Ascending aorta (tissue), 2 donors: ENCODE data around the gene IGSF9B. TPM values are rescaled to one million over a fixed set of nuclear protein-coding genes. Genes with fewer than 3 reads are reported as not detected.
A peak's percentile ranks its signal among the peaks of the same experiment; 100 is the strongest.

Experiments used
- DNase-seq, 2 donors: peaks; one replicate each; pipeline ENCODE4 v3.0.0-alpha.2; 2019; ENCODE audit warnings: low spot score in 2 of 2
- H3K27ac ChIP-seq, 2 donors: fragments of 200-600 bp; sonication (generic); one replicate each; pipeline ENCODE4 v1.5.1; 2016 to 2017; ENCODE audit warnings: mild to moderate bottlenecking in 1 of 2
- H3K27me3 ChIP-seq: fragments of 200-600 bp; sonication (generic); one replicate; pipeline ENCODE4 v1.5.1; 2017
- H3K36me3 ChIP-seq, 2 donors: fragments of 200-600 bp; sonication (generic); one replicate each; pipeline ENCODE4 v1.5.1; 2016
- H3K4me1 ChIP-seq, 2 donors: fragments of 200-600 bp; sonication (generic); one replicate each; pipeline ENCODE4 v1.5.1; 2016 to 2017; ENCODE audit warnings: mild to moderate bottlenecking in 1 of 2
- H3K4me3 ChIP-seq, 2 donors: fragments of 200-600 bp; sonication (generic); one replicate each; pipeline ENCODE4 v1.5.1; 2016 to 2017; ENCODE audit warnings: mild to moderate bottlenecking in 1 of 2
- H3K9me3 ChIP-seq, 2 donors: fragments of 200-600 bp; sonication (generic); one replicate each; pipeline ENCODE4 v1.5.1; 2016
- intact Hi-C: fragments of 100-400 bp; cut with DNase I; formaldehyde crosslinking; loops from one replicate; pipeline ENCODE4 v1.15.1; 2023
- total RNA-seq: library from RNA; depleted of rRNA; stranded (reverse); fragments of >200 nt; gene quantifications from one replicate; pipeline ENCODE4 v1.1.0, GENCODE V29; 2016
- TF ChIP-seq, protein P1 (sequence below), 3 experiments: fragments of 200-600 bp in 2 of 3; fragments of 450-650 bp in 1 of 3; sonication (generic) in 2 of 3; IDR thresholded peaks; one replicate each; pipeline ENCODE4 v1.5.1; 2016 to 2019; ENCODE audit warnings: antibody characterized with exemption in 3 of 3, mild to moderate bottlenecking in 1 of 3, moderate library complexity in 1 of 3

The IGSF9B gene
- total RNA-seq, 1 donor from 2014 or later, result 162 TPM

DNA sequence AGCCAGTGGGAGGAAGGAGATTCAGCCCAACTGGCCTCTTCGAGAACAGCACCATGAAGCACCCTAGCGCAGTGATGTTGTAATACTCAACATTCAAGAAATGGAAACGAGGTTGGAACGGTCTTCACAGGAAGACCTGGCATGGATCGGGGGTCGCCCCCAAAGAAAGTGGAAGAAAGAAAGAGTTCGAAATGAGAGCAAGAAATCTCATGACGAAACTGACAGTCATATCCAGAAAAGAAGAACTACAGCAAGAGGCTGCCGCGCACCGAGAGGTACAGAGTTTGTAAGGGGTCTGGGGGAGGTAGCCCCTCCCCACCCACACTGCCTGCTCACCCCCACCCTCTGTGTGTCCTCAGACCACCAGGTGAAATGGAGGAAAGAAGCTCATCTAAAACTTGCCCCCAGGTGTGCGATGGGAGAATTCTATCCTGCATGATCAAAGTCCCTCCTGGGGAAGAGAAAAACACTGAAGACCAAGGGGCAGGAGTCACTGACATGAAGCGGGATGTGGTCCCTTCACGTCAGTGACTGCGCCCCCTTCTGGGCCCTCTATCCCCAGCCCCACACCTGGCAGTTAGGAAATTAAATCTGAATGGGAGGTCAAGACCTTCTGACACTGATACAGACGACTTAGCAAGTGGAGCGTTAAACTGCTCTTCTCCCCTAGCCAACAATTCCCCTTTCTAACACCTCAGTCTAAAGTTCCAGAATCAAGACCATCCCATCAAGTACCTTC is 58.6 kb downstream of the IGSF9B start:
- H3K27ac ChIP-seq, result no peak overlapping the region
- TF ChIP-seq, protein P1, sequence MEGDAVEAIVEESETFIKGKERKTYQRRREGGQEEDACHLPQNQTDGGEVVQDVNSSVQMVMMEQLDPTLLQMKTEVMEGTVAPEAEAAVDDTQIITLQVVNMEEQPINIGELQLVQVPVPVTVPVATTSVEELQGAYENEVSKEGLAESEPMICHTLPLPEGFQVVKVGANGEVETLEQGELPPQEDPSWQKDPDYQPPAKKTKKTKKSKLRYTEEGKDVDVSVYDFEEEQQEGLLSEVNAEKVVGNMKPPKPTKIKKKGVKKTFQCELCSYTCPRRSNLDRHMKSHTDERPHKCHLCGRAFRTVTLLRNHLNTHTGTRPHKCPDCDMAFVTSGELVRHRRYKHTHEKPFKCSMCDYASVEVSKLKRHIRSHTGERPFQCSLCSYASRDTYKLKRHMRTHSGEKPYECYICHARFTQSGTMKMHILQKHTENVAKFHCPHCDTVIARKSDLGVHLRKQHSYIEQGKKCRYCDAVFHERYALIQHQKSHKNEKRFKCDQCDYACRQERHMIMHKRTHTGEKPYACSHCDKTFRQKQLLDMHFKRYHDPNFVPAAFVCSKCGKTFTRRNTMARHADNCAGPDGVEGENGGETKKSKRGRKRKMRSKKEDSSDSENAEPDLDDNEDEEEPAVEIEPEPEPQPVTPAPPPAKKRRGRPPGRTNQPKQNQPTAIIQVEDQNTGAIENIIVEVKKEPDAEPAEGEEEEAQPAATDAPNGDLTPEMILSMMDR (IDR thresholded peaks at IDR 0.05), result no peak

DNA sequence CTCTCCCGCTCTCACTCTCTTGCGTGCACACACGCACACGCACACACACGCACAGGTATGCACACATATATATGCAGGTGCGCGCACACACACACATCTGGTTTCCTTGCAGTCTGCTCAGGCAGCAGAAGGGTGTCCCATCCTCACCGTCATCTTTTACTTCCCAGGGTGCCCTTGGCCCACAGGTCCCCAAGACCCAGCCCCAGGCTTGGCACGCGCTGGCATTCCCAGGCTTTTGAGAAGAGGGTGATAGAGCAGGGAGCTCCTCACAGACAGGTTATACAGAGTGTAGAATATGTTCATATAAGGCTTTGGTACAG is 59.5 kb downstream of the IGSF9B start:
- peaks cover 10 to 12% of the 10 kb centered on the region in 2 donors for H3K36me3 ChIP-seq
- no peak overlapping the region for H3K27ac ChIP-seq
- TF ChIP-seq, protein P1 (IDR thresholded peaks at IDR 0.05), result no peak
- peak in 1 of 2 donors; percentile 53 for DNase-seq
- no peaks in the 10 kb centered on the region for H3K27me3 ChIP-seq
- H3K4me3 ChIP-seq, result no peak overlapping the region
- H3K9me3 ChIP-seq, result no peaks in the 10 kb centered on the region
- intact Hi-C loops, result no loop called here
- H3K4me1 ChIP-seq, result no peaks in the 10 kb centered on the region

More for the DNA sequence above, 58.6 kb downstream of the IGSF9B start:
- DNase-seq, result peak in 1 of 2 donors; percentile 40
- Histone ChIP-seq H3K9me3 (no peaks in the 10 kb centered on the region), H3K36me3 (peaks cover 10 to 12% of the 10 kb centered on the region in 2 donors), H3K27me3 (no peaks in the 10 kb centered on the region), H3K4me1 (no peaks in the 10 kb centered on the region), H3K4me3 (no peak overlapping the region)
- intact Hi-C loops, result no loop called here

DNA sequence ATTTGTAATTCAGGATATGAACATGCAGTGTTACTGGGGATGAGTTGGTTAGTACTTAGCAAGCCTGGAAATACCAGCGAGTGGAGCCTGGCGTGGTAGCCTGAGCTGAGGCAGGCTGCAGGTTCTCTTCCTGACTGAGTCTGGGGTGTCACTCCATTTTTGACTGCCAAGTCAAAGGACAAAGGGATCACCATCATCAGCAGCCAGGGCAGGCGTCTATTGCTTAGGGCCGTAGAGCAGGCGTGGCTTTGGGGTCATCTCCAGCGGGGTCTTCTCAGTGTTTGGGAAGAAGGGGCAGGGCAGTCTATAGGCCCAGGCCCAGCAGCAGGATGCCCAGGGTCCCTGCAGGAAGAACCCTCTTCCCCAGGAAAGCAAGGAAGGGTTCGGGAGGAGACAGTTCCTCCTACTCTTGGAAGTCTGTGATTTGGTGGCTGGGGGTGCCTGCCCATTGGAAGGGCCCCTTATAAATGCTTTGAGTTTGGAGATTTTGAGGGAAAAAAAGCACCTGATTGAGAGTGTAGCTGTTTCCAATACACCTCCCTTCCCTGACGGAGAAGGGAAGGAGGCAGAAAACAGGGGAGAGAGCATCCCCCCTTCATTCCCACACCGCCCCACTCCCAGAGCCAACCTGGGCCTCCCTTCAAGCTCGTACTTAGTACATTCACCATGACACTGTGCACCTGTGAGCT is 60.0 kb downstream of the IGSF9B start:
- H3K36me3 ChIP-seq, result peaks cover 10 to 12% of the 10 kb centered on the region in 2 donors
- H3K27ac ChIP-seq, result no peak overlapping the region
- no peaks in the 10 kb centered on the region for H3K9me3 ChIP-seq
- TF ChIP-seq, protein P1 (IDR thresholded peaks at IDR 0.05), result no peak
- DNase-seq, result peak in 1 of 2 donors; percentile 42
- no peaks in the 10 kb centered on the region for H3K4me1 ChIP-seq
- intact Hi-C loops, result no loop called here
- H3K27me3 ChIP-seq, result no peaks in the 10 kb centered on the region
- H3K4me3 ChIP-seq, result no peak overlapping the region

DNA sequence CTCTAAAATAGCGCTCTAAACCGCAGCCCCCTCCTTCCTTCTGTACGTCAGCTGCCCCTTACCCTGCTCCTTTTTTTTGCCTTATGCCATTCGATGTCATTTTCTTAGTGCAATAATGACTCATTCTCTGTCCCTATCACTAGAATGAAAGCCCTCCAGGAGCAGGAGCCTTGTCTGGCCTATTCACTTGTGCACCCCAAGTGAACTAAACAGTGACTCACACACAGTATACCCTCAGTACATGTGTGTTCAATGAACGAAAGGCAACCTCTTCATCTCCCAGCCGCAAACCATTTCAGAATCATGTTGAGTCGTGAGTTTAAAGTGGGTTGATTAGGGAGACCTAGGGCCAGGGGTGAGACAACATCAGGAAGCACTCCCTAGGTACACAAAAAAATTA is 60.7 kb downstream of the IGSF9B start:
- Histone ChIP-seq H3K36me3 (peaks cover 10 to 12% of the 10 kb centered on the region in 2 donors), H3K4me3 (no peak overlapping the region), H3K4me1 (no peaks in the 10 kb centered on the region), H3K9me3 (no peaks in the 10 kb centered on the region), H3K27me3 (no peaks in the 10 kb centered on the region), H3K27ac (no peak overlapping the region)
- intact Hi-C loops, result no loop called here
- no peak for DNase-seq
- TF ChIP-seq, protein P1 (IDR thresholded peaks at IDR 0.05), result no peak

DNA sequence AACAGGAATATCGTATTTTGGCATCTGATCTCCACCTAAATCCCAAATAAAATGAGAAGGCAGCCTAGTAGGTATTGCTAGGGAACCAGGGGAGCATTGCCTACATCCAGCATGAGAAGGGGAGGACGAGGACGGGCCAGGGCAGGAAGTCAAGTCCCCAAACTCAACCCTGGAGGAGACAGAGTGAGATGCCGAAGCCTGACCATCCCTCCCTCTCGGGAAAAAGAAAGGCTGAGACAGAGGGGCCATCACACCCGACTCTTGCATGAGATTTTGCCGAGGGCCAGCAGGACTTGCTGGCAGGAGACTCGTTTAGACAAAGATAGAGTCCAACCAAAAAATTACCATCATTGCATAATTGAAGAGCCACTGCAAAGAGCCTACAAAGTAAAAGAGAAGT is 61.2 kb downstream of the IGSF9B start:
- no peaks in the 10 kb centered on the region for H3K27me3 ChIP-seq
- H3K9me3 ChIP-seq, result no peaks in the 10 kb centered on the region
- H3K36me3 ChIP-seq, result peaks cover 5 to 9% of the 10 kb centered on the region in 2 donors
- TF ChIP-seq, protein P1 (IDR thresholded peaks at IDR 0.05), result no peak
- H3K27ac ChIP-seq, result no peak overlapping the region
- intact Hi-C loops, result no loop called here
- H3K4me1 ChIP-seq, result no peaks in the 10 kb centered on the region
- H3K4me3 ChIP-seq, result no peak overlapping the region
- peak in 1 of 2 donors; percentile 18 for DNase-seq
